Measurements from ENCODE around the gene DSTN.

DSTN gene

GRCh38 chr20:17644451-17644850 lies 74.6 kb downstream of the DSTN start:
- no peak for TF ChIP-seq CTCF (IDR thresholded peaks at IDR 0.05; ENCODE audit: borderline replicate concordance, insufficient read depth, low read depth, low read length)
- no peak overlapping the region for H3K4me3 ChIP-seq (ENCODE audit: low read depth, low read length)

GRCh38 chr20:17645010-17645409 lies 75.1 kb downstream of the DSTN start:
- TF ChIP-seq CTCF (IDR thresholded peaks at IDR 0.05; ENCODE audit: borderline replicate concordance, insufficient read depth, low read depth, low read length), result no peak
- H3K4me3 ChIP-seq (ENCODE audit: low read depth, low read length), result no peak overlapping the region

GRCh38 chr20:17645546-17646208 lies 75.8 kb downstream of the DSTN start:
- no peak overlapping the region for H3K4me3 ChIP-seq (ENCODE audit: low read depth, low read length)
- TF ChIP-seq CTCF (IDR thresholded peaks at IDR 0.05; ENCODE audit: borderline replicate concordance, insufficient read depth, low read depth, low read length), result no peak

GRCh38 chr20:17646209-17646960 lies 76.5 kb downstream of the DSTN start:
- no peak overlapping the region for H3K4me3 ChIP-seq (ENCODE audit: low read depth, low read length)
- TF ChIP-seq CTCF (IDR thresholded peaks at IDR 0.05; ENCODE audit: borderline replicate concordance, insufficient read depth, low read depth, low read length), result no peak

GRCh38 chr20:17646961-17647301 lies 77.1 kb downstream of the DSTN start:
- TF ChIP-seq CTCF (IDR thresholded peaks at IDR 0.05; ENCODE audit: borderline replicate concordance, insufficient read depth, low read depth, low read length), result no peak
- no peak overlapping the region for H3K4me3 ChIP-seq (ENCODE audit: low read depth, low read length)

GRCh38 chr20:17647391-17648314 lies 77.8 kb downstream of the DSTN start:
- no peak for TF ChIP-seq CTCF (IDR thresholded peaks at IDR 0.05; ENCODE audit: borderline replicate concordance, insufficient read depth, low read depth, low read length)
- H3K4me3 ChIP-seq (ENCODE audit: low read depth, low read length), result no peak overlapping the region

Data from GM12875 (cell line).